IMR-90 (cell line): ENCODE measurements around the gene ZBTB46. TPM values are rescaled to one million over a fixed set of nuclear protein-coding genes. Genes with fewer than 3 reads are reported as not detected.

Source experiments
- ATAC-seq: fragments of 200-7000 bp; cut with Tn5 transposase; 2 replicates; pipeline ENCODE4 v1.9.1; 2020; ENCODE audit warnings: low read depth, mild to moderate bottlenecking, moderate library complexity
- BruUV-seq: library from RNA; stranded (reverse); fragments of 400-500 nt; replicated peaks from 2 replicates; lab custom pipeline; 2021; lab: Mats Ljungman, UMichigan
- CTCF ChIA-PET: fragments of 300-600 bp; formaldehyde crosslinking; extraction: SDS; loops from one replicate; lab custom pipeline; 2021; ENCODE audit warnings: antibody characterized with exemption; lab: Yijun Ruan, JAX
- POLR2A ChIA-PET: fragments of 300-600 bp; sonication (Branson Sonifier 250); formaldehyde crosslinking; loops from one replicate; lab custom pipeline; 2022; ENCODE audit warnings: antibody characterized with exemption; ENCODE audit not compliant: unreplicated experiment; lab: Charles Lee
- DNase-seq: peaks from one replicate; pipeline ENCODE4 v3.0.0; 2013
- H2AFZ ChIP-seq: replicated peaks from 2 replicates; pipeline ENCODE3; 2013; ENCODE audit warnings: low read length, mild to moderate bottlenecking; ENCODE audit not compliant: poor library complexity
- H2AK5ac ChIP-seq: 2 replicates; pipeline ENCODE4 v1.6.1; 2013; ENCODE audit warnings: low read depth, low read length, inconsistent platforms
- H2AK9ac ChIP-seq: replicated peaks from 2 replicates; pipeline ENCODE3; 2013; ENCODE audit warnings: mild to moderate bottlenecking, low read depth, low read length, moderate library complexity; ENCODE audit not compliant: poor library complexity
- H2BK120ac ChIP-seq: 2 replicates; pipeline ENCODE4 v1.6.1; 2013; ENCODE audit warnings: low read depth, low read length, inconsistent platforms
- H2BK15ac ChIP-seq: 3 replicates; pipeline ENCODE4 v1.6.1; 2013; ENCODE audit warnings: low read depth, low read length, inconsistent platforms
- H2BK20ac ChIP-seq: 2 replicates; pipeline ENCODE4 v1.6.1; 2013; ENCODE audit warnings: low read depth, mild to moderate bottlenecking, inconsistent platforms, low read length, moderate library complexity
- H2BK5ac ChIP-seq: 2 replicates; pipeline ENCODE4 v1.6.1; 2013; ENCODE audit warnings: mild to moderate bottlenecking, low read depth, low read length, inconsistent platforms; ENCODE audit not compliant: poor library complexity, severe bottlenecking
- H3K14ac ChIP-seq: replicated peaks from 2 replicates; pipeline ENCODE4 v1.6.1; 2013; ENCODE audit warnings: low read depth, low read length, inconsistent platforms
- H3K18ac ChIP-seq: 2 replicates; pipeline ENCODE4 v1.6.1; 2013; ENCODE audit warnings: low read depth, low read length, control low read depth
- H3K23ac ChIP-seq: 2 replicates; pipeline ENCODE4 v1.6.1; 2013; ENCODE audit warnings: low read depth, low read length, inconsistent platforms
- H3K27ac ChIP-seq: 2 replicates; pipeline ENCODE4 v1.5.1; 2013; ENCODE audit warnings: mild to moderate bottlenecking, control low read depth, low read length; ENCODE audit not compliant: insufficient read depth
- H3K27me3 ChIP-seq: 2 replicates; pipeline ENCODE4 v1.6.1; 2013; ENCODE audit warnings: low read length; ENCODE audit not compliant: control insufficient read depth, insufficient read depth
- H3K36me3 ChIP-seq: 2 replicates; pipeline ENCODE4 v1.6.1; 2013; ENCODE audit warnings: low read length, mixed read lengths; ENCODE audit not compliant: control insufficient read depth, insufficient read depth
- H3K4ac ChIP-seq: 2 replicates; pipeline ENCODE4 v1.6.1; 2013; ENCODE audit warnings: low read depth, low read length, inconsistent platforms
- H3K4me1 ChIP-seq: 2 replicates; pipeline ENCODE4 v1.6.1; 2013; ENCODE audit warnings: low read length, mixed read lengths; ENCODE audit not compliant: control insufficient read depth, insufficient read depth
- H3K4me2 ChIP-seq: 2 replicates; pipeline ENCODE4 v1.6.1; 2013; ENCODE audit warnings: low read depth, mild to moderate bottlenecking, control low read depth, low read length, moderate library complexity
- H3K4me3 ChIP-seq: 2 replicates; pipeline ENCODE4 v1.5.1; 2013; ENCODE audit warnings: low read depth, mild to moderate bottlenecking, control low read depth, low read length, moderate library complexity; ENCODE audit not compliant: insufficient read depth
- H3K56ac ChIP-seq: 2 replicates; pipeline ENCODE4 v1.6.1; 2013; ENCODE audit warnings: low read length, inconsistent platforms; ENCODE audit not compliant: insufficient read depth; ENCODE audit errors: extremely low read depth
- H3K79me1 ChIP-seq, 2 experiments: 2 replicates each; pipeline ENCODE4 v1.6.1; 2013; ENCODE audit warnings: low read length in 2 of 2, inconsistent platforms in 1 of 2, low read depth in 1 of 2
- H3K9ac ChIP-seq: 2 replicates; pipeline ENCODE4 v1.6.1; 2013; ENCODE audit warnings: low read depth, low read length, control low read depth
- H3K9me1 ChIP-seq: 2 replicates; pipeline ENCODE4 v1.6.1; 2013; ENCODE audit warnings: low read length, inconsistent platforms; ENCODE audit not compliant: insufficient read depth
- H3K9me3 ChIP-seq: 2 replicates; pipeline ENCODE4 v1.6.1; 2013; ENCODE audit warnings: low read length; ENCODE audit not compliant: control insufficient read depth, insufficient read depth
- H4K20me1 ChIP-seq: 2 replicates; pipeline ENCODE4 v1.6.1; 2013; ENCODE audit warnings: low read length, inconsistent platforms; ENCODE audit not compliant: insufficient read depth
- H4K5ac ChIP-seq: 2 replicates; pipeline ENCODE4 v1.6.1; 2013; ENCODE audit warnings: mild to moderate bottlenecking, low read depth, low read length, control low read depth
- H4K8ac ChIP-seq, 2 experiments: 2 replicates each; pipeline ENCODE4 v1.6.1; 2013; ENCODE audit warnings: low read depth in 2 of 2, low read length in 2 of 2, control low read depth in 1 of 2, inconsistent platforms in 1 of 2
- H4K91ac ChIP-seq: 2 replicates; pipeline ENCODE4 v1.6.1; 2013; ENCODE audit warnings: low read depth, low read length, inconsistent platforms; ENCODE audit not compliant: insufficient read depth
- BHLHE40 ChIP-seq: fragments of 150-350 bp; IDR thresholded peaks from 2 replicates; pipeline ENCODE4 v1.6.1; 2016; ENCODE audit warnings: mild to moderate bottlenecking, low read depth, low read length
- CEBPB ChIP-seq: IDR thresholded peaks from 2 replicates; pipeline ENCODE4 v1.6.1; 2012; ENCODE audit warnings: low read depth, low read length, improper control_type of control experiment
- CHD1 ChIP-seq: IDR thresholded peaks from 2 replicates; pipeline ENCODE4 v1.6.1; 2012; ENCODE audit warnings: low read depth, low read length, improper control_type of control experiment
- FOS ChIP-seq: fragments of 150-350 bp; IDR thresholded peaks from 2 replicates; pipeline ENCODE4 v1.6.1; 2016; ENCODE audit warnings: low read depth, low read length
- MAFK ChIP-seq: IDR thresholded peaks from 2 replicates; pipeline ENCODE4 v1.6.1; 2012; ENCODE audit warnings: low read depth, low read length, improper control_type of control experiment
- MAZ ChIP-seq: IDR thresholded peaks from 2 replicates; pipeline ENCODE4 v1.6.1; 2012; ENCODE audit warnings: low read depth, mild to moderate bottlenecking, low read length, improper control_type of control experiment, moderate library complexity, borderline replicate concordance
- MXI1 ChIP-seq: IDR thresholded peaks from 2 replicates; pipeline ENCODE4 v1.6.1; 2012; ENCODE audit warnings: low read depth, mild to moderate bottlenecking, low read length, moderate library complexity, borderline replicate concordance
- NFE2L2 ChIP-seq: fragments of 150-350 bp; IDR thresholded peaks from 2 replicates; pipeline ENCODE4 v1.6.1; 2016; ENCODE audit warnings: low read depth, mild to moderate bottlenecking, low read length
- POLR2A ChIP-seq: IDR thresholded peaks from 2 replicates; pipeline ENCODE4 v1.6.1; 2012; ENCODE audit warnings: mild to moderate bottlenecking, low read depth, low read length
- RAD21 ChIP-seq: IDR thresholded peaks from 2 replicates; pipeline ENCODE4 v1.6.1; 2012; ENCODE audit warnings: low read length, improper control_type of control experiment
- RCOR1 ChIP-seq: IDR thresholded peaks from 2 replicates; pipeline ENCODE4 v1.6.1; 2012; ENCODE audit warnings: mild to moderate bottlenecking, low read length, improper control_type of control experiment; ENCODE audit not compliant: insufficient replicate concordance
- RFX5 ChIP-seq: IDR thresholded peaks from 2 replicates; pipeline ENCODE4 v1.8.0; 2012; ENCODE audit warnings: low read depth, mild to moderate bottlenecking, low read length, moderate library complexity
- SMC3 ChIP-seq: fragments of 150-350 bp; IDR thresholded peaks from 2 replicates; pipeline ENCODE4 v1.6.1; 2016; ENCODE audit warnings: low read depth, mild to moderate bottlenecking, antibody characterized with exemption, low read length, moderate library complexity
- WGBS, 2 experiments: methylation state at CpG; one replicate each; pipeline versions ENCODE4 v1.1.5 to v1.1.7; 2013; ENCODE audit warnings: missing lambda C conversion rate in 2 of 2; ENCODE audit not compliant: insufficient read length in 1 of 2; ENCODE audit errors: extremely low coverage in 2 of 2; 5-methylcytosine and 5-hydroxymethylcytosine counted together
- dilution Hi-C: fragments of 300-500 bp; cut with HindIII; formaldehyde crosslinking; loops from one replicate; pipeline ENCODE4 v1.14.3; 2018; ENCODE audit warnings: low sequenced_read_pairs; ENCODE audit not compliant: unreplicated experiment
- in situ Hi-C: fragments of 300-500 bp; cut with MboI; formaldehyde crosslinking; loops from 3 replicates; pipeline ENCODE4 v1.14.3; 2019; ENCODE audit warnings: low sequenced_read_pairs, inconsistent platforms, mixed read lengths
- intact Hi-C: fragments of 100-400 bp; cut with micrococcal nuclease; formaldehyde crosslinking; loops from 2 replicates; pipeline ENCODE4 v1.10.0; 2022
- polyA plus RNA-seq, 3 experiments: library from polyadenylated mRNA; depleted of rRNA; stranded (reverse); fragments of >200 nt; gene quantifications; 2 replicates each; pipeline ENCODE4 v1.2.3, GENCODE V29; 2012; ENCODE audit warnings: low replicate concordance in 1 of 3
- total RNA-seq: library from RNA; depleted of rRNA; stranded (reverse); fragments of >200 nt; gene quantifications from 2 replicates; pipeline ENCODE4 v1.2.3, GENCODE V29; 2012
- TF ChIP-seq, protein P1 (sequence below): conservative IDR thresholded peaks from 2 replicates; pipeline ENCODE4 v1.5.1; 2012; ENCODE audit warnings: mild to moderate bottlenecking, low read depth, low read length, improper control_type of control experiment
- TF ChIP-seq, protein P2 (sequence below): fragments of 150-350 bp; IDR thresholded peaks from 2 replicates; pipeline ENCODE4 v1.6.1; 2017; ENCODE audit warnings: mild to moderate bottlenecking, antibody characterized with exemption, low read length, low read depth
- TF ChIP-seq, protein P3 (sequence below): fragments of 150-350 bp; IDR thresholded peaks from 2 replicates; pipeline ENCODE4 v1.6.1; 2016; ENCODE audit warnings: low read depth, mild to moderate bottlenecking, low read length, moderate library complexity, borderline replicate concordance

The ZBTB46 gene
- total and polyA plus RNA-seq, 2 of the 4 experiments (the other 2 are of a cell fraction): 4.2 to 14.9 TPM

DNA sequence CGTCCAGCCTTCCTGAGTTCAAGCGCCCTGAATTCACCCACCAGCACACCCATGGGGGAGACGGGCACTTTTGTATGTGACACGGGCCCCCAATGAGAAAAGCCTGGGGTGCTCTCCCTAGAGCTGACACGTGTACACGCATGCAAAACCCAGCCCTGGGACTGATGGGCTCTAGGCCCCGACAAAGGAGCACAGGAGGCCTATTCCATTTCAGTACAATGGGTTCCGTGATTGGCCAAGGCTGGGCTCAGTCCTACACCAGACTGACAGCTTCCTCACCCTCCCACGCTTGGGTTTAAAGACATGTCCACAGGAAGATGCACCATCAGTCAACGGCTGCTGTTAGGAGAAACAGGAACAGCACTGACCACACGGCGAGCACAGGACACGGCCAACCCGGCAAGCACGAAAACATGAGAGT, 8.8 kb downstream of the ZBTB46 start:
- BruUV-seq: no TSS peak
- dilution Hi-C loops (no loop called here), intact Hi-C loops (no loop called here), in situ Hi-C loops (no loop called here)
- Histone ChIP-seq H2AFZ (no peak overlapping the region), H2BK120ac (no peak overlapping the region), H3K4me1 (peaks cover 11% of the 10 kb centered on the region), H2AK5ac (peak overlapping the region; percentile 39; the same call in 1 of the 2 replicates), H3K79me1 (peaks cover 17 to 73% of the 10 kb centered on the region in 2 experiments), H3K18ac (no peak overlapping the region), H2AK9ac (peak overlapping the region; percentile 16), H3K56ac (no peak overlapping the region), H3K23ac (no peak overlapping the region), H3K4me2 (no peak overlapping the region), H3K14ac (no peak overlapping the region), H3K9ac (no peak overlapping the region), H3K9me1 (peaks cover 13% of the 10 kb centered on the region), H3K9me3 (no peaks in the 10 kb centered on the region), H2BK15ac (no peak overlapping the region), H3K4me3 (no peak overlapping the region), H4K20me1 (peaks cover 46% of the 10 kb centered on the region), H2BK5ac (no peak overlapping the region), H4K91ac (no peak overlapping the region), H4K5ac (no peak overlapping the region), H3K27ac (no peak overlapping the region), H2BK20ac (no peak overlapping the region), H3K36me3 (0 out of 2 replicates have a peak, but pooled peaks cover 3% of the 10 kb centered on the region), H4K8ac (no peak overlapping the region), H3K27me3 (no peaks in the 10 kb centered on the region), H3K4ac (no peak overlapping the region)
- ATAC-seq (no peak), DNase-seq (no peak)
- POLR2A ChIA-PET: interaction anchor here (0.6 kb wide), 1 partner anchor 12 kb away, joined by 3 read pairs; no protein-coding TSS in a partner anchor
- no peak for TF ChIP-seq FOS
- no peak for TF ChIP-seq RCOR1
- TF ChIP-seq RFX5: no peak
- no peak for TF ChIP-seq CEBPB
- TF ChIP-seq RAD21: no peak
- TF ChIP-seq, protein P1, sequence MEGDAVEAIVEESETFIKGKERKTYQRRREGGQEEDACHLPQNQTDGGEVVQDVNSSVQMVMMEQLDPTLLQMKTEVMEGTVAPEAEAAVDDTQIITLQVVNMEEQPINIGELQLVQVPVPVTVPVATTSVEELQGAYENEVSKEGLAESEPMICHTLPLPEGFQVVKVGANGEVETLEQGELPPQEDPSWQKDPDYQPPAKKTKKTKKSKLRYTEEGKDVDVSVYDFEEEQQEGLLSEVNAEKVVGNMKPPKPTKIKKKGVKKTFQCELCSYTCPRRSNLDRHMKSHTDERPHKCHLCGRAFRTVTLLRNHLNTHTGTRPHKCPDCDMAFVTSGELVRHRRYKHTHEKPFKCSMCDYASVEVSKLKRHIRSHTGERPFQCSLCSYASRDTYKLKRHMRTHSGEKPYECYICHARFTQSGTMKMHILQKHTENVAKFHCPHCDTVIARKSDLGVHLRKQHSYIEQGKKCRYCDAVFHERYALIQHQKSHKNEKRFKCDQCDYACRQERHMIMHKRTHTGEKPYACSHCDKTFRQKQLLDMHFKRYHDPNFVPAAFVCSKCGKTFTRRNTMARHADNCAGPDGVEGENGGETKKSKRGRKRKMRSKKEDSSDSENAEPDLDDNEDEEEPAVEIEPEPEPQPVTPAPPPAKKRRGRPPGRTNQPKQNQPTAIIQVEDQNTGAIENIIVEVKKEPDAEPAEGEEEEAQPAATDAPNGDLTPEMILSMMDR: no peak
- TF ChIP-seq SMC3: no peak
- no peak for TF ChIP-seq MAFK
- no peak for TF ChIP-seq MXI1
- no peak for TF ChIP-seq POLR2A
- TF ChIP-seq NFE2L2: no peak
- no peak for TF ChIP-seq CHD1
- TF ChIP-seq, protein P2, sequence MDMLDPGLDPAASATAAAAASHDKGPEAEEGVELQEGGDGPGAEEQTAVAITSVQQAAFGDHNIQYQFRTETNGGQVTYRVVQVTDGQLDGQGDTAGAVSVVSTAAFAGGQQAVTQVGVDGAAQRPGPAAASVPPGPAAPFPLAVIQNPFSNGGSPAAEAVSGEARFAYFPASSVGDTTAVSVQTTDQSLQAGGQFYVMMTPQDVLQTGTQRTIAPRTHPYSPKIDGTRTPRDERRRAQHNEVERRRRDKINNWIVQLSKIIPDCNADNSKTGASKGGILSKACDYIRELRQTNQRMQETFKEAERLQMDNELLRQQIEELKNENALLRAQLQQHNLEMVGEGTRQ: no peak
- no peak for TF ChIP-seq BHLHE40
- no peak for TF ChIP-seq MAZ
- TF ChIP-seq, protein P3, sequence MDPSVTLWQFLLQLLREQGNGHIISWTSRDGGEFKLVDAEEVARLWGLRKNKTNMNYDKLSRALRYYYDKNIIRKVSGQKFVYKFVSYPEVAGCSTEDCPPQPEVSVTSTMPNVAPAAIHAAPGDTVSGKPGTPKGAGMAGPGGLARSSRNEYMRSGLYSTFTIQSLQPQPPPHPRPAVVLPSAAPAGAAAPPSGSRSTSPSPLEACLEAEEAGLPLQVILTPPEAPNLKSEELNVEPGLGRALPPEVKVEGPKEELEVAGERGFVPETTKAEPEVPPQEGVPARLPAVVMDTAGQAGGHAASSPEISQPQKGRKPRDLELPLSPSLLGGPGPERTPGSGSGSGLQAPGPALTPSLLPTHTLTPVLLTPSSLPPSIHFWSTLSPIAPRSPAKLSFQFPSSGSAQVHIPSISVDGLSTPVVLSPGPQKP: no peak
- 84% methylated on average over 13 of the region's 15 CpGs; no CpG with 5 or more reads in 1 of the 2 experiments for WGBS, 2 experiments
- CTCF ChIA-PET: no interaction called here
